GM18909 (cell line): ENCODE measurements around the gene TNFRSF8.
"Not testable (repeated sequence)": the region's sequence is repeated elsewhere in the genome, so short reads cannot be mapped to it uniquely, and the experiment has no call there.

ENCODE experiments used
- ATAC-seq: cut with Tn5 transposase; IDR thresholded peaks from one replicate; pipeline ENCODE4 v1.9.1; 2021; ENCODE audit warnings: mild to moderate bottlenecking; ENCODE audit not compliant: unreplicated experiment, poor library complexity

TNFRSF8 gene

GRCh38 chr1:12082988-12083387 lies 19.9 kb downstream of the TNFRSF8 start:
- no peak for ATAC-seq

- ATAC-seq: no peak
These were observed 20.7 kb downstream of the TNFRSF8 start for GRCh38 chr1:12083766-12084165.

DNA sequence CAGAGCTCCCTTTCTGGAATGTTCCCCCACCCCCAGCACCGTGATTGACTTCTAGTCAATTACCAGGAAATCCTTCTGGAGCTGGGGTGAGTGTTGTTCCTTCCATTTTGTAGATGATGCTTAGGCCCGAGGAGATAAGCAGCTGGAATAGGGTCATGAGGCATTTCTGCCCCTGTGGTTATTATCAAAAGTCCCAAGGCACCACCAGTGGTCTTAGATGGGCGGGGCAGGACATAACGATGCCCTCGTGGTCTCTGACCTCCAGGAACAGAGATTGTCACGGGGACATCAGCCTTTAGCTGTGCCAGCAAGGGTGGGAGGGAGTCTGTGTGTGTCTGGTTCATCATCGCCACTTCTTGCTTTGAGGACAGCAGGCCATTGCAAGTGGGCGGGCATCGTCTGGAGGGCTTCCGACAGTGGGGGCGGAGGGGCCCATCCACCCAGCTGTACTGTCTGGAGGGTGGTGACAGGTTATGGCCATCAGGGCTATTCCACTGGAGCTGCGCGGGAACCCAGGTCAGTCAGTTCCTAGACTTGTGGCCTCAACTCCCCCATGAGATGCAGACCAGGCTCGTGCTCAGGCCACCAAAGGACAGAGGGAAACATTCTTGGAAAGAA lies 22.6 kb downstream of the TNFRSF8 start:
- ATAC-seq: no peak

- ATAC-seq: no peak
These were observed 24.8 kb downstream of the TNFRSF8 start for GRCh38 chr1:12087797-12088314.

DNA sequence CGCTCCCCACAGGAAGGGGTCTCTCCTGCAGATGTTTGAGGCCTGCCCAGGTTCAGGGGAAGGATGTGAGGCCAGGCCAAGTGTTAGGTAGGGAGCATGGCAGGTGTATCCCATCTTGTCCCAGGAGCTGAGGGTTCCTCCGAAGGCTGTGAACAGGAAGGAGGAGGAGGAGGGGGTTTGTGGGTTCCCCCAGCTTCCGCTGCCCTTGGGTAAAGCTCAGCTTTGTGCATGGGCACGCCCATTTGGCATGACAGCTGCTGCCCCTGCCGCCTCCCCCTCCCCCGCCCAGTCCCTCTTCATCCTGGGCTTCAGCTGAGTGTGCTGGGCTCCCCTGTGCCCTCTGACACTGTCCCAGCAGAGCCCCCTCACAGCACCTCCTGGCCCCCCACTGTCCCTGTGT lies 25.5 kb downstream of the TNFRSF8 start:
- no peak for ATAC-seq

DNA sequence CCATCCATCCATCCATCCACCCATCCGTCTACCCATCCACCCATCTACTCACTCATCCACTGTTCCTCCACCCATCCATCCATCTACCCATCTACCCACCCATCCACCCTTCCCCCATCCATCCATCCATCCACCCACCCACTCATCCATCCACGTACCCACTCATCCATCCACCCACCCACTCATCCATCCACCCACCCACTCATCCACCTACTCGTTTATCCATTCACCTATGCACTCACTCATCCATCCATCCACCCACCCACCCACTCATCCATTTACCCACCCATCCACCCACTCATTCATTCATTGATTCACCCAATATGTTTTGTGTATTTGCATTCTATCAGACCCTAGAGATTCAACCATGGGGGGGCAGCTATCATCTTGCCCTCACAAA lies 27.2 kb downstream of the TNFRSF8 start:
- ATAC-seq: no peak

- no peak for ATAC-seq
These were observed 28.1 kb downstream of the TNFRSF8 start for GRCh38 chr1:12091191-12091590.

- no peak for ATAC-seq
These were observed 31.1 kb downstream of the TNFRSF8 start for GRCh38 chr1:12094180-12094579.

GRCh38 chr1:12095452-12096263 lies 32.6 kb downstream of the TNFRSF8 start:
- no peak for ATAC-seq

- no peak for ATAC-seq
These were observed 33.5 kb downstream of the TNFRSF8 start for GRCh38 chr1:12096615-12097014.

GRCh38 chr1:12097321-12097720 lies 34.2 kb downstream of the TNFRSF8 start:
- no peak for ATAC-seq

DNA sequence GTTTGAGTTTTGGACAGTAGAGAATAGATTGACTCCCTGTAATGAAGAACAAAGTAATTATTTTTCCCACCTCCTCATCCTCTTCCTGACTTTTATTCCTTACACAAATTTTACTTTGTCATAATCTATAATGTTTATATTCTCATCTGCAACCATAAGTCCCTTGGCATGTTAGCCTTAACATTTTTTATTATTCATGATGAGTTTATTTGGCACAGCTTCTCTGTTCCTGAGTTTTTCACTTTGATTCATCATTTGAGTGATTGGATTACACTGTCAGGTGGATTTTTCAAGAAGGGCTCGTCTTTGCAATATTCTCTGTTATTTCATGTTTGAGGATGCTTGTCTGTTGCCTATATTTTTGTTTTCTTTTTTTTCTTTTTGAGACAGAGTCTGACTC lies 35.7 kb downstream of the TNFRSF8 start:
- no peak for ATAC-seq

- no peak for ATAC-seq
These were observed 36.5 kb downstream of the TNFRSF8 start for GRCh38 chr1:12099610-12100009.

DNA sequence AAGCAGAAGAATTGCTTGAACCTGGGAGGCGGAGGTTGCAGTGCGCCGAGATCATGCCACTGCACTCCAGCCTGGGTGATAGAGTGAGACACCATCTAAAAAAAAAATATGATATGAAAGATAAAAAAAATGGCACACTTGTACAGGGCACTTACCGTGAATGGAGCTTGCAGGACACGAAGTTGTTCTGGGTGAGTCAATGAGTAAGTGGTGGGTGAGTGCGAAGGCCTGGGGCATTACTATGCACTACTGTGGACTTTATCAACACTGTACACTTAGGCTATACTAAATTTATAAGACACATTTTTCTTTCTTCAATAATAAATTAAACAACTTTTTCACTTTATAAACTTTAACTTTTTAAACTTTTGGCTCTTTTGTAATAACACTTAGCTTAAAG lies 37.0 kb downstream of the TNFRSF8 start:
- ATAC-seq: no peak

DNA sequence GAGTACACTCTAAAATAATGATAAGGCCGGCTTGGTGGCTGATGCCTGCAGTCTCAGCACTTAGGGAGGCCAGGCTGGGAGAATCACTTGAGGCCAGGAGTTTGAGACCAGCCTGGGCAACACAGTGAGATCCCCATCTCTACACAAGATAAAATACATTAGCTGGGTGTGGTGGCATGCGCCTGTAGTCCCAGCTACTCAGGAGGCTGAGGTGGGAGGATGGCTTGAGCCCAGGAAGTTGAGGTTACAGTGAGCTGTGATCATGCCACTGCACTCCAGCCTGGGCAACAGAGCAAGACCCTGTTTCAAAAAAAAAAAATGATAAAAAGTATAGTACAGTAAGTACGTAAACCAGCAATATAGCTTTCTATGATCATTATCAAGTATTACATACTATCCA lies 38.0 kb downstream of the TNFRSF8 start:
- ATAC-seq: not testable (repeated sequence)

DNA sequence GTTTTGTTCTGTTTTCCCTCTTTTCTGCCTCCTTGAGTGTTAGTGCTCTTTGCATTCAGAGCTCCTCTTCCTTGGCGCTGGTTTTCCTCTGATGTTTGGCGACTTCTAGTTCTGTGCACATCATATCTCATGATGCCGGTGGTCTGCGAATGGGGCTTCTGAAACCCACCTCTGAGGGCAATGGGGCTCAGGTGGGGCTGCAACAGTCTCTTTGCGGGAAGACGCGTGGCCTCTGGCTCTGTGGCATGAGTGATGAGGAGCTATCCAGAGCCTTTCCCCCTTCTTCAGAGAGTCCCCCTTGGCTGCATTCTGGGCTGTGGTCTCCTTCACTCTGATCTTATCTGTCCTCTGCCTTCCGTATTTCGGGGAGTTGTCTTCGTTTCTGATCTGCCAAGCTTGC lies 39.0 kb downstream of the TNFRSF8 start:
- ATAC-seq: no peak

GRCh38 chr1:12104417-12104816 lies 41.3 kb downstream of the TNFRSF8 start:
- no peak for ATAC-seq

GRCh38 chr1:12106153-12106552 lies 43.0 kb downstream of the TNFRSF8 start:
- ATAC-seq: no peak

GRCh38 chr1:12106861-12107260 lies 43.8 kb downstream of the TNFRSF8 start:
- ATAC-seq: not testable (repeated sequence)

DNA sequence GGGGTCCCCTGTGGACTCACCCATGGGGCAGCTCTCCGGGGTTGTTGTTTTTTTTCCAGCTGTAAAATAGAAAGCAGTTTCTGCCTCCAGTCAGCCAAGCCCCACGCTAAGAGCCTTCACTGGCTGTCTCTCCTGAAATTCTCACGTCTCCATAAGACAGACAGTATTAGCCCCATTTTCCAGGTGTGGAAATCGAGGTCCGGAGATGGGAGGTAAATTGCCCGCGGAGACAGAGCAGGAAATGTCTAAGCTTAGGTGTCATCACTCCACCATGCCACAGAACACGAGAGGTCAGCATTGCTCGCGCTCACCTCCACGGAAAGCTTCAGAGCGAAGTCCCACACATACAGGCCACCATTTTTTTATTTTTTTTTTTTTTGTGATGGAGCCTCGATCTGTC lies 44.6 kb downstream of the TNFRSF8 start:
- ATAC-seq: no peak

- ATAC-seq: no peak
These were observed 46.8 kb downstream of the TNFRSF8 start for GRCh38 chr1:12109901-12110300.

DNA sequence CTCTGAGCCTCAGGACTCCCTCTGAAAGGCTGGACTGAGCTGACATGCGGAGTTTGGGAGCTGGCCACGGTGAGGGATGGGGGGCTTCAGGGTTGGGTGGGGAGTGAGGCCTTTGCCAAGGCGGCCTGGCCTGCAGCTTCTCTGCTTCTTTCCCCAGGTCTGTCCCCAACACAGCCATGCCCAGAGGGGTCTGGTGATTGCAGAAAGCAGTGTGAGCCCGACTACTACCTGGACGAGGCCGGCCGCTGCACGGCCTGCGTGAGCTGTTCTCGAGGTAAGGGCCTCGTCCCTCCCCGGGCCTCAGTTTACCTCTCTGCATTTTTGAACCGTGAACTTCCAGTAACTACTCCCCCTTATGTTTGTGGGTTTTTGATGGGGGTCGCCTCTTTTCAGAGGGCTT lies 48.6 kb downstream of the TNFRSF8 start:
- ATAC-seq: no peak
